HL-60 (cell line): Measurements from ENCODE around the gene SIKE1.
"Not testable (repeated sequence)": the region's sequence is repeated elsewhere in the genome, so short reads cannot be mapped to it uniquely, and the experiment has no call there.

Experiments
- DNase-seq, 2 experiments: peaks; one replicate each; pipeline ENCODE4 v3.0.0-alpha.2; 2010 to 2020; ENCODE audit warnings: low read depth in 1 of 2, low spot score in 1 of 2
- H3K27ac ChIP-seq: fragments of 250-450 bp; sonication (Bioruptor Pico); replicated peaks from 2 replicates; pipeline ENCODE4 v1.5.1; 2020; ENCODE audit warnings: mild to moderate bottlenecking, moderate library complexity
- H3K27me3 ChIP-seq: fragments of 250-450 bp; sonication (Bioruptor Pico); 2 replicates; pipeline ENCODE4 v1.5.1; 2021; ENCODE audit warnings: mild to moderate bottlenecking, moderate library complexity; ENCODE audit not compliant: insufficient read depth, poor library complexity, severe bottlenecking
- H3K4me3 ChIP-seq: replicated peaks from 2 replicates; pipeline ENCODE4 v1.5.1; 2011; ENCODE audit warnings: mild to moderate bottlenecking, control low read depth, low read length; ENCODE audit not compliant: insufficient read depth
- GABPA ChIP-seq: IDR thresholded peaks from 2 replicates; pipeline ENCODE4 v1.6.1; 2012; ENCODE audit warnings: low read depth
- POLR2AphosphoS5 ChIP-seq: IDR thresholded peaks from 2 replicates; pipeline ENCODE4 v1.6.1; 2012; ENCODE audit warnings: low read depth
- SPI1 ChIP-seq: IDR thresholded peaks from 2 replicates; pipeline ENCODE4 v1.6.1; 2012; ENCODE audit warnings: low read depth, mild to moderate bottlenecking, borderline replicate concordance
- TF ChIP-seq, protein P1 (sequence below): IDR thresholded peaks from 2 replicates; pipeline ENCODE4 v1.6.1; 2012; ENCODE audit warnings: low read depth; ENCODE audit not compliant: insufficient replicate concordance
- TF ChIP-seq, protein P2 (sequence below): IDR thresholded peaks from one replicate; pipeline ENCODE4 v1.5.1; 2011; ENCODE audit warnings: low read length, control low read depth, inconsistent platforms; ENCODE audit not compliant: insufficient read depth

SIKE1 gene

GRCh38 chr1:114820392-114820791 is 39.9 kb upstream of the SIKE1 start:
- peaks cover 4% of the 10 kb centered on the region for H3K27me3 ChIP-seq
- TF ChIP-seq, protein P1, sequence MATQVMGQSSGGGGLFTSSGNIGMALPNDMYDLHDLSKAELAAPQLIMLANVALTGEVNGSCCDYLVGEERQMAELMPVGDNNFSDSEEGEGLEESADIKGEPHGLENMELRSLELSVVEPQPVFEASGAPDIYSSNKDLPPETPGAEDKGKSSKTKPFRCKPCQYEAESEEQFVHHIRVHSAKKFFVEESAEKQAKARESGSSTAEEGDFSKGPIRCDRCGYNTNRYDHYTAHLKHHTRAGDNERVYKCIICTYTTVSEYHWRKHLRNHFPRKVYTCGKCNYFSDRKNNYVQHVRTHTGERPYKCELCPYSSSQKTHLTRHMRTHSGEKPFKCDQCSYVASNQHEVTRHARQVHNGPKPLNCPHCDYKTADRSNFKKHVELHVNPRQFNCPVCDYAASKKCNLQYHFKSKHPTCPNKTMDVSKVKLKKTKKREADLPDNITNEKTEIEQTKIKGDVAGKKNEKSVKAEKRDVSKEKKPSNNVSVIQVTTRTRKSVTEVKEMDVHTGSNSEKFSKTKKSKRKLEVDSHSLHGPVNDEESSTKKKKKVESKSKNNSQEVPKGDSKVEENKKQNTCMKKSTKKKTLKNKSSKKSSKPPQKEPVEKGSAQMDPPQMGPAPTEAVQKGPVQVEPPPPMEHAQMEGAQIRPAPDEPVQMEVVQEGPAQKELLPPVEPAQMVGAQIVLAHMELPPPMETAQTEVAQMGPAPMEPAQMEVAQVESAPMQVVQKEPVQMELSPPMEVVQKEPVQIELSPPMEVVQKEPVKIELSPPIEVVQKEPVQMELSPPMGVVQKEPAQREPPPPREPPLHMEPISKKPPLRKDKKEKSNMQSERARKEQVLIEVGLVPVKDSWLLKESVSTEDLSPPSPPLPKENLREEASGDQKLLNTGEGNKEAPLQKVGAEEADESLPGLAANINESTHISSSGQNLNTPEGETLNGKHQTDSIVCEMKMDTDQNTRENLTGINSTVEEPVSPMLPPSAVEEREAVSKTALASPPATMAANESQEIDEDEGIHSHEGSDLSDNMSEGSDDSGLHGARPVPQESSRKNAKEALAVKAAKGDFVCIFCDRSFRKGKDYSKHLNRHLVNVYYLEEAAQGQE = no peak
- TF ChIP-seq, protein P2, sequence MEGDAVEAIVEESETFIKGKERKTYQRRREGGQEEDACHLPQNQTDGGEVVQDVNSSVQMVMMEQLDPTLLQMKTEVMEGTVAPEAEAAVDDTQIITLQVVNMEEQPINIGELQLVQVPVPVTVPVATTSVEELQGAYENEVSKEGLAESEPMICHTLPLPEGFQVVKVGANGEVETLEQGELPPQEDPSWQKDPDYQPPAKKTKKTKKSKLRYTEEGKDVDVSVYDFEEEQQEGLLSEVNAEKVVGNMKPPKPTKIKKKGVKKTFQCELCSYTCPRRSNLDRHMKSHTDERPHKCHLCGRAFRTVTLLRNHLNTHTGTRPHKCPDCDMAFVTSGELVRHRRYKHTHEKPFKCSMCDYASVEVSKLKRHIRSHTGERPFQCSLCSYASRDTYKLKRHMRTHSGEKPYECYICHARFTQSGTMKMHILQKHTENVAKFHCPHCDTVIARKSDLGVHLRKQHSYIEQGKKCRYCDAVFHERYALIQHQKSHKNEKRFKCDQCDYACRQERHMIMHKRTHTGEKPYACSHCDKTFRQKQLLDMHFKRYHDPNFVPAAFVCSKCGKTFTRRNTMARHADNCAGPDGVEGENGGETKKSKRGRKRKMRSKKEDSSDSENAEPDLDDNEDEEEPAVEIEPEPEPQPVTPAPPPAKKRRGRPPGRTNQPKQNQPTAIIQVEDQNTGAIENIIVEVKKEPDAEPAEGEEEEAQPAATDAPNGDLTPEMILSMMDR = no peak
- TF ChIP-seq SPI1 = no peak
- TF ChIP-seq POLR2AphosphoS5 = no peak
- TF ChIP-seq GABPA = no peak
- DNase-seq = no peak
- H3K27ac ChIP-seq = no peak overlapping the region
- H3K4me3 ChIP-seq = no peak overlapping the region

- Histone ChIP-seq H3K27me3 (peaks cover 4% of the 10 kb centered on the region), H3K27ac (no peak overlapping the region), H3K4me3 (no peak overlapping the region)
- TF ChIP-seq, protein P2 = no peak
- TF ChIP-seq, protein P1 = no peak
- TF ChIP-seq SPI1 (no peak), POLR2AphosphoS5 (no peak), GABPA (no peak)
- DNase-seq = no peak
Observed at GRCh38 chr1:114819869-114820268, 39.4 kb upstream of the SIKE1 start.

- not testable (repeated sequence) for DNase-seq, H3K27ac ChIP-seq, H3K27me3 ChIP-seq, H3K4me3 ChIP-seq
Observed at GRCh38 chr1:114804449-114804848, 24.0 kb upstream of the SIKE1 start.

- peaks cover 2% of the 10 kb centered on the region for H3K27me3 ChIP-seq
- H3K4me3 ChIP-seq = no peak overlapping the region
- TF ChIP-seq, protein P1 = no peak
- TF ChIP-seq GABPA = no peak
- DNase-seq = no peak
- no peak overlapping the region for H3K27ac ChIP-seq
Observed at GRCh38 chr1:114803001-114803400, 22.5 kb upstream of the SIKE1 start.
